Measurements from ENCODE around the gene PDE1A. TPM values are rescaled to one million over a fixed set of nuclear protein-coding genes. Genes with fewer than 3 reads are reported as not detected.

The PDE1A gene
- total and polyA plus RNA-seq, 4 donors: 1.0 to 11.8 (median 3.6) TPM

- Histone ChIP-seq H3K36me3 (ENCODE audit: control insufficient read depth in 4 of 4, insufficient read depth in 4 of 4, low read length in 4 of 4) (no peaks in the 10 kb centered on the region), H3K4me3 (no peak overlapping the region), H3K9ac (ENCODE audit: insufficient read depth in 1 of 2, low read length in 2 of 2) (peak overlapping the region; percentile 17 to 67), H3K4me1 (ENCODE audit: control insufficient read depth in 5 of 5, insufficient read depth in 5 of 5, low read length in 5 of 5) (peaks cover 0 to 6% (median 3%) of the 10 kb centered on the region in 5 donors), H3K9me3 (ENCODE audit: control insufficient read depth in 4 of 4, insufficient read depth in 3 of 4, low read length in 3 of 4) (no peaks in the 10 kb centered on the region), H3K27me3 (ENCODE audit: control insufficient read depth in 3 of 3, insufficient read depth in 3 of 3, low read length in 2 of 3) (no peaks in the 10 kb centered on the region), H3K27ac (ENCODE audit: low read depth in 1 of 2, low read length in 1 of 2) (peak overlapping the region; percentile 42 to 62)
- no peak for TF ChIP-seq CTCF (IDR thresholded peaks at IDR 0.05; ENCODE audit: control extremely low read depth, extremely low read depth)
- 21 to 33% methylated on average over 8 of the region's 8 CpGs for WGBS, 2 donors
- peak; percentile 34 for ATAC-seq (ENCODE audit: insufficient read depth, low FRiP score)
- peak in 2 of 3 donors; percentile 16 to 58 for DNase-seq
Measured at GRCh38 chr2:182426082-182426917, 536 bp downstream of the PDE1A start.

GRCh38 chr2:182422864-182423263, 4.0 kb downstream of the PDE1A start:
- Histone ChIP-seq H3K4me3 (no peak overlapping the region), H3K9ac (ENCODE audit: insufficient read depth in 1 of 2, low read length in 2 of 2) (no peak overlapping the region), H3K27me3 (ENCODE audit: control insufficient read depth in 3 of 3, insufficient read depth in 3 of 3, low read length in 2 of 3) (no peaks in the 10 kb centered on the region), H3K27ac (ENCODE audit: low read depth in 1 of 2, low read length in 1 of 2) (no peak overlapping the region), H3K4me1 (ENCODE audit: control insufficient read depth in 5 of 5, insufficient read depth in 5 of 5, low read length in 5 of 5) (peaks cover 0 to 6% (median 3%) of the 10 kb centered on the region in 5 donors), H3K9me3 (ENCODE audit: control insufficient read depth in 4 of 4, insufficient read depth in 3 of 4, low read length in 3 of 4) (no peaks in the 10 kb centered on the region), H3K36me3 (ENCODE audit: control insufficient read depth in 4 of 4, insufficient read depth in 4 of 4, low read length in 4 of 4) (no peaks in the 10 kb centered on the region)
- WGBS, 2 donors: 90 to 93% methylated on average over 3 of the region's 3 CpGs
- no peak for TF ChIP-seq CTCF (IDR thresholded peaks at IDR 0.05; ENCODE audit: control extremely low read depth, extremely low read depth)
- ATAC-seq (ENCODE audit: insufficient read depth, low FRiP score): no peak
- no peak for DNase-seq

GRCh38 chr2:182420669-182421068, 6.2 kb downstream of the PDE1A start:
- Histone ChIP-seq H3K4me1 (ENCODE audit: control insufficient read depth in 5 of 5, insufficient read depth in 5 of 5, low read length in 5 of 5) (peaks cover 0 to 6% (median 0%) of the 10 kb centered on the region in 5 donors), H3K4me3 (no peak overlapping the region), H3K27me3 (ENCODE audit: control insufficient read depth in 3 of 3, insufficient read depth in 3 of 3, low read length in 2 of 3) (no peaks in the 10 kb centered on the region), H3K36me3 (ENCODE audit: control insufficient read depth in 4 of 4, insufficient read depth in 4 of 4, low read length in 4 of 4) (no peaks in the 10 kb centered on the region), H3K9ac (ENCODE audit: insufficient read depth in 1 of 2, low read length in 2 of 2) (no peak overlapping the region), H3K9me3 (ENCODE audit: control insufficient read depth in 4 of 4, insufficient read depth in 3 of 4, low read length in 3 of 4) (no peaks in the 10 kb centered on the region), H3K27ac (ENCODE audit: low read depth in 1 of 2, low read length in 1 of 2) (no peak overlapping the region)
- TF ChIP-seq CTCF (IDR thresholded peaks at IDR 0.05; ENCODE audit: control extremely low read depth, extremely low read depth): no peak
- no peak for ATAC-seq (ENCODE audit: insufficient read depth, low FRiP score)
- peak in 1 of 3 donors; percentile 15 for DNase-seq
- 69 to 79% methylated on average over 5 of the region's 5 CpGs for WGBS, 2 donors

Measured in lung (tissue), 12 donors.